Hepatocyte (in vitro differentiated cells): ENCODE results near the gene F2RL3.

Experiments used
- CTCF ChIP-seq: fragments of 200-600 bp; sonication (generic); IDR thresholded peaks from 2 replicates; pipeline ENCODE4 v1.5.1; 2016; ENCODE audit warnings: antibody characterized with exemption, mild to moderate bottlenecking; ENCODE audit not compliant: poor library complexity
- EZH2 ChIP-seq: fragments of 200-600 bp; sonication (generic); IDR thresholded peaks from 2 replicates; pipeline ENCODE4 v1.6.1; 2016; ENCODE audit warnings: antibody characterized with exemption, mild to moderate bottlenecking, borderline replicate concordance
- EZH2phosphoT487 ChIP-seq: fragments of 200-600 bp; sonication (generic); IDR thresholded peaks from one replicate; pipeline ENCODE4 v1.6.1; 2018; ENCODE audit warnings: antibody characterized with exemption, mild to moderate bottlenecking, low read depth, moderate library complexity; ENCODE audit not compliant: unreplicated experiment, severe bottlenecking

DNA sequence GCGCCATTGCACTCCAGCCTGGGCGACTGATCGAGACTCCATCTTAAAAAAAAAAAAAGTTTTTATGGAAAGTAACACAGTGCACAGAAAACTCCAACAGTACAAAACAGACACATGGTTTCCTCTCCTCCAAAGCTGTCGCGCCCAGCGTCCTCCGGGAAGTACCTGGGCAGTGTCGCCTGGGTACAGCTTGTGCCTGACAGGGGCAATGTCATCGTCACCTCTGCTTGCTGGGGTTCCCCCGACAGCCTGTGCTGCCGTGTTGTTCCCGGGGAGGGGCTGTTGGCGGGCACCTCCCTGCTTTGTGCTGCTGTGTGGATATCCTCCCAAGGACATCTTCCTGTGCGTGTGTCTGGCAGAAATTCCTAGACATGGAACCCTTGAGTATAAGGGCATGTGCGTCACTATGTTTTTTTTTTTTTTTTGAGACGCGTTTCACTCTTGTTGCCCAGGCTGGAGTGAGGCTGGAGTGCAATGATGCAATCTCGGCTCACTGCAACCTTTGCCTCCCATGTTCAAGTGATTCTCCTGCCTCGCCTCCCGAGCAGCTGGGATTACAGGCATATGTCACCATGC, 2.4 kb upstream of the F2RL3 start:
- TF ChIP-seq CTCF (no peak), EZH2phosphoT487 (no peak), EZH2 (no peak)
